Heart left ventricle (tissue), 13 donors: Measurements from ENCODE around the gene GTF2A1.

ENCODE experiments used
- POLR2A ChIP-seq, 2 donors: fragments of 450-650 bp; IDR thresholded peaks; one replicate each; pipeline ENCODE4 v1.6.1; 2017; ENCODE audit warnings: antibody characterized with exemption in 2 of 2, mild to moderate bottlenecking in 2 of 2, moderate library complexity in 2 of 2
- TF ChIP-seq, protein P1 (sequence below), 12 donors: fragments of 200-600 bp; sonication (generic) in 4 of 12; IDR thresholded peaks; one replicate each; pipeline versions ENCODE4 v1.5.0 to v1.8.0; 2018 to 2022; ENCODE audit warnings: antibody characterized with exemption in 12 of 12, mild to moderate bottlenecking in 5 of 12
- donor health status: ischemic (EF 13 %, LVEDD 7.1; RV severe dilation, severe dysfunction).
- donor health status: DM: no; HTN: yes; CAD: no.
- donor health status: DM: no; HTN: no; CAD: no.
- donor health status: ischemic (EF 25% LVEDD 6.9; RV normal size, moderate dysfunction).
- donor health status: ischemic (EF 25% LVEDD 5.7; RV mildly dilated, moderate dysfunction).
- donor health status: ischemic (EF 35%, LVEDD 5.7; RV mildly dilated, moderate dysfunction).
- donor health status: nonischemic (EF 11% LVEDD 7.7; RV severe dilation, severe dysfunction).
- donor health status: DM: yes; HTN: yes; CAD: no.
- donor health status: PGD.
- donor health status: ischemic (EF 29% LVEDD 5.4; RV normal size, mild dysfunction).
- donor health status: nonischemic (EF 23%, LVEDD 6.1; RV moderate dilation, normal function).

DNA sequence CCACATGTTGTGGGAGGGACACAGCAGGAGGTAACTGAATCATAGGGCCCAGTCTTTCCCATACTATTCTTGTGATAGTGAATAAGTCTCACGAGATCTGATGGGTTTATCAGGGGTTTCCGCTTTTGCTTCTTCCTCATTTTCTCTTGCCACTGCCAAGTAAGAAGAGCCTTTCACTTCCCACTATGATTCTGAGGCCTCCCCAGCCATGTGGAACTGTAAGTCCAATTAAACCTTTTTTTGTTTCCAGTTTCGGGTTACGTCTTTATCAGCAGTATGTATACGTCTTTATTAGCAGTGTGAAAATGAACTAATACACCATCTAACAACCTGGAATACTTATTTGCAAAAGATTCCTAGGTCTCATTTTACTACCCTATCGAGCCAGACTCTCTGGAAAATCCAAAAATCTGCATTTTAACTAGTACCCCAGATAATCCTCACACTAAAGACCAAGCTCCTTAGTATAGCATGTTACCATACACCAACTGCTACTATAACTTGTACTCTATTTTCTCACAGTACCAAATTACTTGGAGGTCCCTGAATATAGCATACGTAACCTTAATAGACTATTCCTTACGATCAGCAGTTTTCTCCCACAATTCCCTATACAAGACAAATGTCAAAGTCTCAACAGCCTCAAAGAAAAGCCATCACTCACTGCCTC lies 11.5 kb downstream of the GTF2A1 start:
- TF ChIP-seq, protein P1, sequence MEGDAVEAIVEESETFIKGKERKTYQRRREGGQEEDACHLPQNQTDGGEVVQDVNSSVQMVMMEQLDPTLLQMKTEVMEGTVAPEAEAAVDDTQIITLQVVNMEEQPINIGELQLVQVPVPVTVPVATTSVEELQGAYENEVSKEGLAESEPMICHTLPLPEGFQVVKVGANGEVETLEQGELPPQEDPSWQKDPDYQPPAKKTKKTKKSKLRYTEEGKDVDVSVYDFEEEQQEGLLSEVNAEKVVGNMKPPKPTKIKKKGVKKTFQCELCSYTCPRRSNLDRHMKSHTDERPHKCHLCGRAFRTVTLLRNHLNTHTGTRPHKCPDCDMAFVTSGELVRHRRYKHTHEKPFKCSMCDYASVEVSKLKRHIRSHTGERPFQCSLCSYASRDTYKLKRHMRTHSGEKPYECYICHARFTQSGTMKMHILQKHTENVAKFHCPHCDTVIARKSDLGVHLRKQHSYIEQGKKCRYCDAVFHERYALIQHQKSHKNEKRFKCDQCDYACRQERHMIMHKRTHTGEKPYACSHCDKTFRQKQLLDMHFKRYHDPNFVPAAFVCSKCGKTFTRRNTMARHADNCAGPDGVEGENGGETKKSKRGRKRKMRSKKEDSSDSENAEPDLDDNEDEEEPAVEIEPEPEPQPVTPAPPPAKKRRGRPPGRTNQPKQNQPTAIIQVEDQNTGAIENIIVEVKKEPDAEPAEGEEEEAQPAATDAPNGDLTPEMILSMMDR (IDR thresholded peaks at IDR 0.05): no peak
- TF ChIP-seq POLR2A (IDR thresholded peaks at IDR 0.05): no peak
